Coronary artery (tissue), 2 donors: ENCODE data around the gene CUL2.
"Not testable (repeated sequence)": the region's sequence is repeated elsewhere in the genome, so short reads cannot be mapped to it uniquely, and the experiment has no call there.

ENCODE experiments used
- DNase-seq: peaks from one replicate; pipeline ENCODE4 v3.0.0-alpha.2; 2017; ENCODE audit warnings: low spot score
- H3K27ac ChIP-seq, 2 donors: fragments of 200-600 bp; sonication (generic); one replicate each; pipeline ENCODE4 v1.5.1; 2016 to 2019
- H3K4me3 ChIP-seq: fragments of 200-600 bp; sonication (generic); 2 replicates; pipeline ENCODE4 v1.5.1; 2016; ENCODE audit warnings: mild to moderate bottlenecking, moderate library complexity
- TF ChIP-seq, protein P1 (sequence below): fragments of 200-600 bp; sonication (generic); IDR thresholded peaks from one replicate; pipeline ENCODE4 v1.5.1; 2019; ENCODE audit warnings: antibody characterized with exemption

The CUL2 gene

DNA sequence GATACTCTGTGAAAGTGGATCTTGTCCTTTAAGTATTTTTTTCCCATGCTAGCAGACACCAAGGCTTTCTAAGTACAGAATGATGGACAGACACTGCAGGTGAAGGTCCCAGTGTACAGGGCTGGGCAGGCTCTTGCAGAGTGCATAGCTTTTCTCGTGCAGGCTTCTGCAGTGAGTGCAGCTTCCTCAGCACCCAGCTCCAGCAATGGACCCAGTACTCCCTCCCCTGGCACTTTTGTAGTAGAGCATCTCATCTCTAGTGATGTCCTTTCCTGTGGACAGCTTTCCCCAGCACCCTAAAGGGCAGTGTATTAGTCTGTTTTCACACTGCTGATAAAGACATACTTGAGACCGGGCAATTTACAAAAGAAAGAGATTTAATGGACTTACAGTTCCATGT is 104.3 kb downstream of the CUL2 start:
- TF ChIP-seq, protein P1, sequence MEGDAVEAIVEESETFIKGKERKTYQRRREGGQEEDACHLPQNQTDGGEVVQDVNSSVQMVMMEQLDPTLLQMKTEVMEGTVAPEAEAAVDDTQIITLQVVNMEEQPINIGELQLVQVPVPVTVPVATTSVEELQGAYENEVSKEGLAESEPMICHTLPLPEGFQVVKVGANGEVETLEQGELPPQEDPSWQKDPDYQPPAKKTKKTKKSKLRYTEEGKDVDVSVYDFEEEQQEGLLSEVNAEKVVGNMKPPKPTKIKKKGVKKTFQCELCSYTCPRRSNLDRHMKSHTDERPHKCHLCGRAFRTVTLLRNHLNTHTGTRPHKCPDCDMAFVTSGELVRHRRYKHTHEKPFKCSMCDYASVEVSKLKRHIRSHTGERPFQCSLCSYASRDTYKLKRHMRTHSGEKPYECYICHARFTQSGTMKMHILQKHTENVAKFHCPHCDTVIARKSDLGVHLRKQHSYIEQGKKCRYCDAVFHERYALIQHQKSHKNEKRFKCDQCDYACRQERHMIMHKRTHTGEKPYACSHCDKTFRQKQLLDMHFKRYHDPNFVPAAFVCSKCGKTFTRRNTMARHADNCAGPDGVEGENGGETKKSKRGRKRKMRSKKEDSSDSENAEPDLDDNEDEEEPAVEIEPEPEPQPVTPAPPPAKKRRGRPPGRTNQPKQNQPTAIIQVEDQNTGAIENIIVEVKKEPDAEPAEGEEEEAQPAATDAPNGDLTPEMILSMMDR = no peak
- DNase-seq = no peak
- no peak overlapping the region for H3K27ac ChIP-seq
- no peak overlapping the region for H3K4me3 ChIP-seq

DNA sequence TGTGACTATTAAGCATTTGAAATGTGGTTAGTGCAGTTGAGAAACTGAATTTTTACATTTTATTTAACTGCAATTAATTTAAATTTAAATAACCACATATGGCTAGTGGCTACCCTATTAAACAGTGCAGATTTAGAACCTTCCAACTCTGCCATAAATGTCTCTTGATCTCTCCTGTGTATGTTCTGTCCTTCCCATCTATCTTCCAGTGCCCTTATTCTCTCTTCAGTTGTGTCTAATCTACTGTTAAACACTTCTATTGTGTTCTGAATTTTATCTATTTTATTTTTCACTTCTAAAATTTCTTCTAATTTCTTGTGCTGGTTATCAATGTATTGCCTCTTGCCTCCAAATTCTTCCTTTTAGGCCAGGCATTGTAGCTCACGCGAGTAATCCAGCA is 105.0 kb downstream of the CUL2 start:
- Histone ChIP-seq H3K27ac (no peak overlapping the region), H3K4me3 (no peak overlapping the region)
- TF ChIP-seq, protein P1 = no peak
- no peak for DNase-seq

DNA sequence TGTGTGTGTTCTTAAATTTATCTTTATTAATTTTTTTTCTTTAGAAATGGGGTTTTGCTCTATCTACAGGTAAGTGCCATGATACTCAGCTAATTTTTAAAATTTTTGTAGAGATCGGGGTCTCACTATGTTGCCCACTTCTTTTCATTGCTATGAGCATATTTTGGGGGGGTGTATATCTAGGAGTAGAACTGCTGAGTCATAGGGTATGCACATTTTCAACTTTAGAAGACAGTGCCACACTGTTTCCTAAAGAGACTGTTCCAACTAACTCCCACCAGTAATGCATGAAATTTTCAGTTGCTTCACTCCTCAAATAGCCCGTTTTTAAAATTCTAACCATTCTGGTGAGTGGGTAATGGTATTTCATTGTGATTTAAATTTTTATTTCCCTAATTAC is 108.3 kb downstream of the CUL2 start:
- DNase-seq = no peak
- no peak overlapping the region for H3K27ac ChIP-seq
- no peak overlapping the region for H3K4me3 ChIP-seq
- TF ChIP-seq, protein P1 = no peak

GRCh38 chr10:34979938-34980337 is 110.2 kb downstream of the CUL2 start:
- Histone ChIP-seq H3K27ac (no peak overlapping the region), H3K4me3 (no peak overlapping the region)
- TF ChIP-seq, protein P1 = no peak
- DNase-seq = no peak

GRCh38 chr10:34978080-34978479 is 112.1 kb downstream of the CUL2 start:
- TF ChIP-seq, protein P1 = no peak
- Histone ChIP-seq H3K27ac (no peak overlapping the region), H3K4me3 (no peak overlapping the region)
- no peak for DNase-seq

DNA sequence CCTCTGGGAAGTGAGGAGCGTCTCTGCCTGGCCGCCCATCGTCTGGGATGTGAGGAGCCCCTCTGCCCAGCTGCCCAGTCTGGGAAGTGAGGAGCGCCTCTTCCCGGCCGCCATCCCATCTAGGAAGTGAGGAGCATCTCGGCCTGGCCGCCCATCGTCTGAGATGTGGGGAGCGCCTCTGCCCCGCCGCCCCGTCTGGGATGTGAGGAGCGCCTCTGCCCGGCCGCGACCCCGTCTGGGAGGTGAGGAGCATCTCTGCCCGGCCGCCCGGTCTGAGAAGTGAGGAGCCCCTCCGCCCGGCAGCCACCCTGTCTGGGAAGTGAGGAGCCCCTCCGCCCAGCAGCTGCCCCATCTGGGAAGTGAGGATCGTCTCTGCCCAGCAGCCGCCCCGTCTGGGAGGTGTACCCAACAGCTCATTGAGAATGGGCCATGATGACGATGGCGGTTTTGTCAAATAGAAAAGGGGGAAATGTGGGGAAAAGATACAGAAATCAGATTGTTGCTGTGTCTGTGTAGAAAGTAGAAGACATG is 113.7 kb downstream of the CUL2 start:
- not testable (repeated sequence) for DNase-seq, H3K27ac ChIP-seq, H3K4me3 ChIP-seq

- not testable (repeated sequence) for DNase-seq, H3K27ac ChIP-seq, H3K4me3 ChIP-seq
Observed at GRCh38 chr10:34974364-34975065, 115.6 kb downstream of the CUL2 start.

- not testable (repeated sequence) for H3K27ac ChIP-seq, H3K4me3 ChIP-seq, DNase-seq
Observed at GRCh38 chr10:34973757-34974156, 116.4 kb downstream of the CUL2 start.

DNA sequence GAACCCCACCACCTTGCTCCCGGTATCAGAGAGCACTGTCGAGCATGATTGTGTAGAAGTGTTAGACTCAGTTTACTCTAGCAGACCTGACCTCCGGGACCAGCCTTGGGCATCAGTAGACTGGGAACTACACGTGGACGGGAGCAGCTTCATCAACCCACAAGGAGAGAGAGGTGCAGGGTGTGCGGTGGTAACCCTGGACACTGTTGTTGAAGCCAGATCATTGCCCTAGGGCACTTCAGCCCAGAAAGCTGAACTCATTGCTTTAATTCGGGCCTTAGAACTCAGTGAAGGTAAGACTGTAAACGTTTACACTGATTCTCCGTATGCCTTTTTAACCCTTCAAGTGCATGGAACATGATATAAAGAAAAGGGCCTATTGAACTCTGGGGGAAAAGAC is 117.0 kb downstream of the CUL2 start:
- H3K4me3 ChIP-seq = not testable (repeated sequence)

GRCh38 chr10:34972591-34972990 is 117.5 kb downstream of the CUL2 start:
- H3K27ac ChIP-seq = not testable (repeated sequence)

More for the DNA sequence above, 117.0 kb downstream of the CUL2 start:
- H3K27ac ChIP-seq, DNase-seq: not testable (repeated sequence)

DNA sequence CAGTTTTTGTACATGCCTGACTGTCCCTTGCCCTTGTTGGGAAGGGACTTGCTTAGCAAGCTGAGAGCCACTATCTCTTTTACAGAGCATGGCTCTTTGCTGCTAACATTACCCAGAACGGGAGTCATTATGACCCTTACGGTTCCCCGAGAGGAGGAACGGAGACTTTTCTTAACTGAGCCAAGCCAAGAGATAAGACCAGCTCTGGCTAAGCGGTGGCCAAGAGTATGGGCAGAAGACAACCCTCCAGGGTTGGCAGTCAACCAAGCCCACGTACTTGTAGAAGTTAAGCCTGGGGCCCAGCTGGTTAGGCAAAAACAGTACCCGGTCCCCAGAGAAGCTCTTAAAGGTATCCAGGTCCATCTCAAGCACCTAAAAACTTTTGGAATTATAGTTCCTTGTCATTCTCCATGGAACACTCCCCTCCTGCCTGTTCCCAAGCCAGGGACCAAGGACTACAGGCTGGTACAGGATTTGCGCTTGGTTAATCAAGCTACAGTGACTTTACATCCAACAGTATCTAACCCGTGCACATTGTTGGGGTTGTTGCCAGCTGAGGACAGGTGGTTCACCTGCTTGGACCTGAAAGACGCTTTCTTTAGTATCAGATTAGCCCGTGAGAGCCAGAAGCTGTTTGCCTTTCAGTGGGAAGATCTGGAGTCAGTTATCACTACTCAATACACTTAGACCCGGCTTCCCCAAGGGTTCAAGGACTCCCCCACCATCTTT is 118.4 kb downstream of the CUL2 start:
- DNase-seq = not testable (repeated sequence)

More at GRCh38 chr10:34972591-34972990, 117.5 kb downstream of the CUL2 start:
- DNase-seq, H3K4me3 ChIP-seq: not testable (repeated sequence)

More for the DNA sequence above, 118.4 kb downstream of the CUL2 start:
- peak overlapping the region in 1 of 2 donors; percentile 11 for H3K27ac ChIP-seq
- H3K4me3 ChIP-seq = not testable (repeated sequence)
